Activated naive CD4-positive, alpha-beta T cell treated with anti-CD3 and anti-CD28 coated beads, Interleukin-2, amount 50 U/mL, for 16 hours (primary cell): ENCODE results near the gene API5.

Source experiments
- DNase-seq: peaks from one replicate; pipeline ENCODE4 v3.0.0-alpha.2; 2020

Gene API5

GRCh38 chr11:43360361-43361032 lies 48.7 kb downstream of the API5 start:
- DNase-seq: no peak

GRCh38 chr11:43366677-43367076 lies 54.9 kb downstream of the API5 start:
- no peak for DNase-seq

DNA sequence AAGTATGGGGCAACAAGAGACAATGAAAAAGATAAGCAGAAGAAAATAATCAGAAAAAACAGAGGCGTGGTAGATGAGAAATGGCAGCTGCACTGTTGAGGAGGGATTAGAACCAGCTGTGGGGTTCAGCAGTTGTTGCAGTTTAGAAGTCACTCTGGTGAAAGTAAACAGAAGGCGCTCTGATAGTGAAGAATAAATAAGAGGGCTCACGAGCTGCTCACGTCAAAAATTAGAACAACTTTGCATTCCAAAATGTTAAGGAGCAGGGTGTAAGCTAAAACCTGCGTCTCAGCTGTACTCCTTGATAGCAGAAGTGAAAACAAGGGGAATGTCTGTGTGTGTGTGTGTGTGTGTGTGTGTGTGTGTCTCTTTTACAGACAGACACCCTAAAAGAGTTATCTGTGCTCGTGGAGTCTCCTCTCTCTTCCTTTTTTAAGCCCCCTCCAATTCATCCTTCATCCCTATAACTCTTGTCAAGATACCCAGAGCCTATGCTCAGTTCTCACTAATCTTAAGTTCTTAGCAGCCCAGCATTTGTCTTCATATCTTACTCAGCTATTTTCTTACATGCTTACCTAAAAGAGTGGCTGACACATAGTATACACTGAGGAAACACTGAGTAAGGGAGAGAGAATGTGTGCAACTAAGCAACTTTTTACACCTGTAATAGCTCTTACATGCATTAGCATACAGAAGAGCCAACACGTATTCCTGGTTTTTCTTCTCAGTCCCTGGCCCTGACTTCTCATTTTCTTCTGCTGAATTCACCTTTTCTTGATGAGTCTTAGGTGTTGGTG lies 55.8 kb downstream of the API5 start:
- DNase-seq: no peak

DNA sequence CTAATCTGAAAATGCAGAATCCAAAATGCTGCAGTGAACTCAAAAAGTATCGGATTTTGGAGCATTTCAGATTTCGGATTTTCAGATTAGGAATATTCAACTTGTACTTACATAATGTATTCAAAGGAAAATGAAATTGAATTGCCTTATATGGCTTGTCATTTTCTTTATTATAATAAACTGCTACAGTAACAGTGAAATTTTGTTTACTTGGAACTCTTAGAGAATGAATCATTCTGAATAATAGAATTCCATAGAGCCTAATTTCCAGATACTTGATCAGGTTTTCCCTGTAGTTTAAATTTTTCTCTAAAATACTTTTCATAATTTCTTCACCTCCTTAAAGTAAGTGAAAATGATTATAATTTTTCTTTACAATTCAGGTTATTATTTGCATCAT lies 64.3 kb downstream of the API5 start:
- no peak for DNase-seq

- DNase-seq: no peak
These were observed 64.8 kb downstream of the API5 start for GRCh38 chr11:43376594-43376993.

- no peak for DNase-seq
These were observed 65.6 kb downstream of the API5 start for GRCh38 chr11:43377389-43377788.

DNA sequence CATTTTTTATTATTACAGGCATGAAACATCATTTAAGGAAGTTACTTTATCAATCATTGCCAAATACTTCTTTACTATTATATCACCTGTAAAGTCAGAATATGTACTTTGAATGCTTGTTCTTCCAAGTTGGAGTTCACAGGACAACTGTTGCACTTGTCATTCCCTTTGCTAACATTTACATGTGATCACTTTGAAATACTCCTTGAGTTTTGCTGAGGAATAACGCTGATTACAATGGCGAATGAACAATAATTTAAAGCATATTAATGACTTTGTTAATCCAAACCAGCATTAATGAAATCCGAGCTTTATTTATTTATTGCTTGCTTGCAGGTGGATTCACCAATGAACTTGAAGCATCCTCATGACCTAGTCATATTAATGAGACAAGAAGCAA lies 67.1 kb downstream of the API5 start:
- no peak for DNase-seq

DNA sequence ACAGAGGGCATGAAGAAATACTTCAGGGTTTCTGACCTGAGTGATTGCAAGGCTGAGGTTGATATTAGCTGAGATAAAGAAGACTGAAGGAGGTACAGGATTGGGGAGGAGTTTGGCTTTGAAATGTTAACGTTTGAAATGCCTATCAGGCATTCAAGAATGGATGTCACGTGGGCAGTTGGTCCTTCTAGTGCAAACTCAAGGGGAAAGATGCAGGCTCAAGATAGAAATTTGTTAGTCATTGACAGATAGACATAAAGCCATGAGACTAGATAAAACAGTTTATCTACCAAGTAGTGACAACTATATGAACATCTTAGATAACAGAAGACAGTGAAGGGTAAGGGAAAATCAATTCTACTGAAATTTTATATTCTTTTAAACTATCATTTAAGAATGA lies 70.0 kb downstream of the API5 start:
- DNase-seq: no peak

- no peak for DNase-seq
These were observed 70.8 kb downstream of the API5 start for GRCh38 chr11:43382614-43383013.

GRCh38 chr11:43384393-43384792 lies 72.6 kb downstream of the API5 start:
- DNase-seq: no peak

- DNase-seq: no peak
These were observed 80.9 kb downstream of the API5 start for GRCh38 chr11:43392713-43393112.

DNA sequence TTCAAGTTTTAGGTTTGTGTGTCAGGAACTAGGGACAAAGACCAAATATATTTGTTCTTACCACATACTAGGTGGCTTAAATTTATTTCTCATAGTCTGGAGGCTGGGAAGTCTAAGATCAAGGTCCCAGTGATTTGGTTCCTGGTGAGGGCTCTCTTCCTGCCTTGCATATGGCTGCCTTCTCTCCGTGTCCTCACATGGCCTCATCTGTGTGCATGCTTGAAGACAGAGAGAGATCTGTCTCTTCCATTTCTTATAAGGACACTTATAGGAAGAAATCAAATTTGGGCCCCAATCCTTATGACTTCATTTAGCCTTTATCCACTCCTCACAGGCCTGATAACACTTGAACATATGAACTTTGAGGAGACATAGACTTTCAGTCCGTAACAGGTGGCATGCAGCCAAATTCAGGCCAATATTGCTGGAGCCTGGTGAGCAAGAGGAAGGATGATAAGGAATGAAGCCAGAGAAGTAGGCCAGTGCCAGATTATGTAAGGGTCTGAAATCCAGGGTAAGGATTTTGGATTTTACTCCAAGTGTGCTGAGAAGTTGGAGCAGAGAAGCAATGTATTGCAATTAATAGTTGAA lies 82.1 kb downstream of the API5 start:
- DNase-seq: no peak
